Karpas-422 (cell line): Measurements from ENCODE around the gene ABAT. TPM values are rescaled to one million over a fixed set of nuclear protein-coding genes. Genes with fewer than 3 reads are reported as not detected.

Experiments used
- DNase-seq: peaks from one replicate; pipeline ENCODE4 v3.0.0-alpha.2; 2015
- H2AFZ ChIP-seq: fragments of 200-600 bp; sonication (generic); 2 replicates; pipeline ENCODE4 v1.6.1; 2014; ENCODE audit warnings: antibody characterized with exemption, low read length, mixed read lengths
- H3K27ac ChIP-seq: fragments of 200-600 bp; sonication (generic); 2 replicates; pipeline ENCODE4 v1.5.1; 2014; ENCODE audit warnings: mild to moderate bottlenecking, low read length, moderate library complexity
- H3K27me3 ChIP-seq: fragments of 200-600 bp; sonication (generic); 2 replicates; pipeline ENCODE4 v1.6.1; 2014; ENCODE audit warnings: low read length, mixed read lengths
- H3K36me3 ChIP-seq: fragments of 200-600 bp; sonication (generic); 2 replicates; pipeline ENCODE4 v1.6.1; 2014; ENCODE audit warnings: low read length, mixed read lengths; ENCODE audit not compliant: insufficient read depth
- H3K4me1 ChIP-seq: fragments of 200-600 bp; sonication (generic); 2 replicates; pipeline ENCODE4 v1.6.1; 2014; ENCODE audit warnings: mild to moderate bottlenecking, low read length, mixed read lengths
- H3K4me2 ChIP-seq: fragments of 200-600 bp; sonication (generic); 2 replicates; pipeline ENCODE4 v1.6.1; 2014; ENCODE audit warnings: low read length, low read depth, mild to moderate bottlenecking; ENCODE audit not compliant: poor library complexity, severe bottlenecking
- H3K4me3 ChIP-seq: fragments of 200-600 bp; sonication (generic); 2 replicates; pipeline ENCODE4 v1.5.1; 2014; ENCODE audit warnings: mild to moderate bottlenecking, antibody characterized with exemption, low read length, mixed read lengths
- H3K79me2 ChIP-seq: fragments of 200-600 bp; sonication (generic); 2 replicates; pipeline ENCODE4 v1.6.1; 2014; ENCODE audit warnings: mild to moderate bottlenecking, low read length, mixed read lengths
- H3K9ac ChIP-seq: fragments of 200-600 bp; sonication (generic); 2 replicates; pipeline ENCODE4 v1.6.0; 2014; ENCODE audit warnings: low read length
- H3K9me2 ChIP-seq: fragments of 200-600 bp; sonication (generic), shearing (Covaris generic); replicated peaks from 2 replicates; pipeline ENCODE4 v1.6.0; 2014; ENCODE audit warnings: mild to moderate bottlenecking, low read length, moderate library complexity; ENCODE audit not compliant: insufficient read depth
- H3K9me3 ChIP-seq: fragments of 300-700, 200-600 bp; sonication (generic); 2 replicates; pipeline ENCODE4 v1.6.1; 2014; ENCODE audit warnings: low read length, mixed read lengths
- H4K20me1 ChIP-seq: fragments of 200-600 bp; sonication (generic); 2 replicates; pipeline ENCODE4 v1.6.1; 2014; ENCODE audit warnings: mild to moderate bottlenecking, antibody characterized with exemption, low read length, low read depth; ENCODE audit not compliant: insufficient read depth
- small RNA-seq: library from RNA; depleted of rRNA; stranded (forward); fragments of <200 nt; gene quantifications from one replicate; pipeline ENCODE3, GENCODE V24; 2014
- total RNA-seq: library from RNA; depleted of rRNA; stranded (reverse); fragments of >200 nt; shearing (Covaris generic); gene quantifications from 2 replicates; pipeline ENCODE4 v1.2.3, GENCODE V29; 2014; ENCODE audit warnings: low replicate concordance; rRNA removed

ABAT gene
- total RNA-seq, 1 experiment from 2014 or later = 8.2 TPM

- no peaks in the 10 kb centered on the region for H3K27me3 ChIP-seq
- H3K4me3 ChIP-seq = no peak overlapping the region
- H3K9me2 ChIP-seq = no peaks in the 10 kb centered on the region
- peaks cover 30% of the 10 kb centered on the region; the same call in 1 of the 2 replicates for H3K36me3 ChIP-seq
- no peak overlapping the region for H3K9ac ChIP-seq
- no peak overlapping the region for H3K4me2 ChIP-seq
- H3K4me1 ChIP-seq = peaks cover 5% of the 10 kb centered on the region
- peaks cover 40% of the 10 kb centered on the region for H3K79me2 ChIP-seq
- H2AFZ ChIP-seq = no peak overlapping the region
- H4K20me1 ChIP-seq = 0 out of 2 replicates have a peak, but pooled peaks cover 7% of the 10 kb centered on the region
- no peaks in the 10 kb centered on the region for H3K9me3 ChIP-seq
- no peak overlapping the region for H3K27ac ChIP-seq
- no peak for DNase-seq
Observed at GRCh38 chr16:8831450-8831849, 157.0 kb downstream of the ABAT start.

GRCh38 chr16:8831871-8832716, 157.7 kb downstream of the ABAT start:
- H3K4me2 ChIP-seq = no peak overlapping the region
- no peak overlapping the region for H3K4me3 ChIP-seq
- no peaks in the 10 kb centered on the region for H3K9me3 ChIP-seq
- peaks cover 5% of the 10 kb centered on the region for H3K4me1 ChIP-seq
- H3K36me3 ChIP-seq = peaks cover 29% of the 10 kb centered on the region; the same call in 1 of the 2 replicates
- no peak overlapping the region for H2AFZ ChIP-seq
- no peak overlapping the region for H3K27ac ChIP-seq
- peaks cover 40% of the 10 kb centered on the region for H3K79me2 ChIP-seq
- H3K9ac ChIP-seq = no peak overlapping the region
- H3K27me3 ChIP-seq = no peaks in the 10 kb centered on the region
- H3K9me2 ChIP-seq = no peaks in the 10 kb centered on the region
- 0 out of 2 replicates have a peak, but pooled peaks cover 7% of the 10 kb centered on the region for H4K20me1 ChIP-seq
- DNase-seq = peak; percentile 40

DNA sequence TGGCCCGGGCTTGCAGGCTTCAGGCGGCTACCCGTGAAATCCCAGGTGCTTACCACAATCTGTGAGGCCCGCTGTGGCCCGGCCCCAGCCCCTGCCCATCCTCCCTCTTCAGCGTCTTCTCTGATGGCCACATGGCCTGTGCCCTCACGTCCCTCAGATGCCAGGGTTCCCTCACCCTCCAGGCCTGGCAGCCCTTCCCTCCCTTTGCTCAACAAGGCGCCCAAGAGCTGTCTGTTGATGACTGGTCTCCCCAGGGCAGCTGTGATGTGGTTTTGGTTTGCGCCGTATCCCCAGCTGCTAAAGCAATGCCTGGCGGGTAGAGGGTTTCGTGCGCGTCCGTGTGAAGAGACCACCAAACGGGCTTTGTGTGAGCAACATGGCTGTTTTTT, 158.3 kb downstream of the ABAT start:
- Histone ChIP-seq H3K9me2 (no peaks in the 10 kb centered on the region), H3K79me2 (peaks cover 40% of the 10 kb centered on the region), H4K20me1 (0 out of 2 replicates have a peak, but pooled peaks cover 7% of the 10 kb centered on the region), H3K36me3 (peaks cover 29% of the 10 kb centered on the region; the same call in 1 of the 2 replicates), H3K4me3 (no peak overlapping the region), H3K4me1 (peaks cover 5% of the 10 kb centered on the region), H2AFZ (no peak overlapping the region), H3K27ac (no peak overlapping the region), H3K27me3 (no peaks in the 10 kb centered on the region), H3K4me2 (no peak overlapping the region), H3K9me3 (no peaks in the 10 kb centered on the region), H3K9ac (no peak overlapping the region)
- DNase-seq = no peak

Small RNA genes lying within 50 kb of the gene (small RNA-seq; reads per million reads assigned to genes)
- not detected for gene AC007224.1
- not detected for gene RN7SL743P
- not detected for gene RNU7-63P

Other genes starting within 250 kb of the ABAT start
- gene TMEM114, start 84.1 kb upstream of the ABAT start, total RNA-seq = not detected in 2 replicates
- gene METTL22, start 52.9 kb upstream of the ABAT start, total RNA-seq = 42.5 and 48.9 TPM in 2 replicates
- gene TMEM186, start 123.0 kb downstream of the ABAT start, total RNA-seq = 4.9 and 8.1 TPM in 2 replicates
- gene PMM2, start 123.2 kb downstream of the ABAT start, total RNA-seq = 26.5 and 27.1 TPM in 2 replicates
- gene CARHSP1, start 194.4 kb downstream of the ABAT start, total RNA-seq = 48.3 and 64.4 TPM in 2 replicates
- 0.45 TPM in 1 of 2 replicates, not detected in the other for gene LITAFD, start 207.7 kb downstream of the ABAT start, total RNA-seq